Measurements from ENCODE around the gene DCST1.
"Not testable (repeated sequence)": the region's sequence is repeated elsewhere in the genome, so short reads cannot be mapped to it uniquely, and the experiment has no call there.

The DCST1 gene, protein sequence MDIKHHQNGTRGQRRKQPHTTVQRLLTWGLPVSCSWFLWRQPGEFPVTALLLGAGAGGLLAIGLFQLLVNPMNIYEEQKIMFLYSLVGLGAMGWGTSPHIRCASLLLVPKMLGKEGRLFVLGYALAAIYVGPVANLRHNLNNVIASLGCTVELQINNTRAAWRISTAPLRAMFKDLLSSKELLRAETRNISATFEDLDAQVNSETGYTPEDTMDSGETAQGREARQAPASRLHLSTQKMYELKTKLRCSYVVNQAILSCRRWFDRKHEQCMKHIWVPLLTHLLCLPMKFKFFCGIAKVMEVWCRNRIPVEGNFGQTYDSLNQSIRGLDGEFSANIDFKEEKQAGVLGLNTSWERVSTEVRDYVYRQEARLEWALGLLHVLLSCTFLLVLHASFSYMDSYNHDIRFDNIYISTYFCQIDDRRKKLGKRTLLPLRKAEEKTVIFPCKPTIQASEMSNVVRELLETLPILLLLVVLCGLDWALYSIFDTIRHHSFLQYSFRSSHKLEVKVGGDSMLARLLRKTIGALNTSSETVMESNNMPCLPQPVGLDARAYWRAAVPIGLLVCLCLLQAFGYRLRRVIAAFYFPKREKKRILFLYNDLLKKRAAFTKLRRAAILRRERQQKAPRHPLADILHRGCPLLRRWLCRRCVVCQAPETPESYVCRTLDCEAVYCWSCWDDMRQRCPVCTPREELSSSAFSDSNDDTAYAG

DNA sequence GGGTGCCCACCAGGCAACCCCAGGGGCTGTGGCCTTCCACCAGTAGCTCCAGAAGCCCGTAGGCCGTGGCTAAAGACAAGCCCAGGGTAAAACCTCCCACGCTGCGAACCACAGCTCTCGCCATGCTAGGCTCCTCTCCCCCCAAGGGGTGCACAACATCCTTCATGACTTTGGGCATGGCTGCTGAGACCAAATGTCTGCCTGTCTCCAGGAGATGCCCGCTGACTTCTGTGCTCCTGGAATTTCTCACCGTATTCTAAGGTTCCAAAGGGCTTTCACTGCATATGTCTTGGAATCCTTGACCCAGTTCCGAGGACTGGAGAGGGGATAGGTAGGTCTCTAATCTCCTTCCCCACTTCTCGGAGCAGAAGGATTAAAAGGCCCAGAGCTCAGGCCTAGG is at the start of gene DCST1, which contains the start of gene DCST2:
DCST1 (plus strand) TSS at position 301 of the 400 bp plus-strand sequence. CDS start 213 bp downstream, outside the sequence.
DCST2 (minus strand) TSS at position 258 of the 400 bp plus-strand sequence; CDS start at position 178, 80 bp downstream.
- DNase-seq = no peak

DNA sequence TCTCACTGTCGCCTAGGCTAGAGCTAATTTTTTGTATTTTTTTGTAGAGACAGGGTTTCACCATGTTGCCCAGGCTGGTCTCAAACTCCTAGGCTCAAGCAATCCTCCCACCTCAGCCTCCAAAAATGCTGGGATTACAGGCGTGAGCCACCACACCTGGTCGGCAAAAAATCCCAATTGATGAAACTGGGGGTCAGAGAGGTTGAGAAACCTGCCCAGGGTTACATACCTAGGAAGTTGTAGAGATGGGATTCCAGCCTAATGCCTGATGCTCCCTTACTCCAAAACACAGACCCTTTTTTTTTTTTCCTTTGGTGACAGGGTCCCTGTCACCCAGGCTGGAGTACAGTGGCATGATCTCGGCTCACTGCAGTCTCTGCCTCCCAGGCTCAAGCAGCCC is 46.9 kb upstream of the DCST1 start:
- DNase-seq = not testable (repeated sequence)

DNA sequence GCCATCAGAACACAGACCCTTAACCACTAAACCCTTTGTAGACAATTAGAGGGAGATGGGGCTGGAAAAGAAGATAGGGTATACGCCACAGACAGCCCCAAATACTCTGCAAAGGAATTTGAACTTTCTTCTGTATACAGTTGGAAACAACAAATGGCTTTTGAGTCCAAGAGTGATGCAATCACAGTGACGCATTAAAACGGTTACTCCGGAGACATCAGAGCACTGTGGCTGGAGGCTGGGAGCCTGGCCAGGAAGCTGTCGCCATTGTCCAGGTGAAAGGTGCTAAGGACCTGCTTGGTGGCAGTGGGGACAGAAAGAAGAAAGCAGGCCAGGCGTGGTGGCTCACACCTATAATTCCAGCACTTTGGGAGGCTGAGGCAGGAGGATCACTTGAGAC is 46.3 kb upstream of the DCST1 start:
- no peak for DNase-seq

DNA sequence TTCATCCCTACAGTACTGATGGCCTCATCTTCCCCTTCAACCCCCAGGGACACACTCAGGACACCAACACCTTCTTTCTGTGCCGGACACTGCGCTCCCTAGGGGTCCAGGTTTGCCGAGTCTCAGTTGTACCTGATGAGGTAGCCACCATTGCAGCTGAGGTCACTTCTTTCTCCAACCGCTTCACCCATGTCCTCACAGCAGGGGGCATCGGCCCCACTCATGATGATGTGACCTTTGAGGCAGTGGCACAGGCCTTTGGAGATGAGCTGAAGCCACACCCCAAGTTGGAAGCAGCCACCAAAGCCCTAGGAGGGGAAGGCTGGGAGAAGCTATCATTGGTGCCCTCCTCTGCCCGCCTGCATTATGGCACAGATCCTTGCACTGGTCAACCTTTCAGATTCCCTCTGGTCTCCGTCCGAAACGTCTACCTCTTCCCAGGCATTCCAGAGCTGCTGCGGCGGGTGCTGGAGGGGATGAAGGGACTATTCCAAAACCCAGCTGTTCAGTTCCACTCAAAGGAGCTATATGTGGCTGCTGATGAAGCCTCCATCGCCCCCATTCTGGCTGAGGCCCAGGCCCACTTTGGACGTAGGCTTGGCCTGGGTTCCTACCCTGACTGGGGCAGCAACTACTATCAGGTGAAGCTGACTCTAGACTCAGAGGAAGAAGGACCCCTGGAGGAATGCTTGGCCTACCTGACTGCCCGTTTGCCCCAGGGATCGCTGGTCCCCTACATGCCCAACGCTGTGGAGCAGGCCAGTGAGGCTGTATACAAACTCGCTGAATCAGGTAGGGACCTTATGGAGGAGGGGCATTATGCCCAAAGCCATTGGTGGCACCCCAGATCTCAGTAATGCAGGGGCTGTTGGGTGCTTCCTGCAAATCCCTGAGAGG is 45.3 kb upstream of the DCST1 start:
- no peak for DNase-seq

DNA sequence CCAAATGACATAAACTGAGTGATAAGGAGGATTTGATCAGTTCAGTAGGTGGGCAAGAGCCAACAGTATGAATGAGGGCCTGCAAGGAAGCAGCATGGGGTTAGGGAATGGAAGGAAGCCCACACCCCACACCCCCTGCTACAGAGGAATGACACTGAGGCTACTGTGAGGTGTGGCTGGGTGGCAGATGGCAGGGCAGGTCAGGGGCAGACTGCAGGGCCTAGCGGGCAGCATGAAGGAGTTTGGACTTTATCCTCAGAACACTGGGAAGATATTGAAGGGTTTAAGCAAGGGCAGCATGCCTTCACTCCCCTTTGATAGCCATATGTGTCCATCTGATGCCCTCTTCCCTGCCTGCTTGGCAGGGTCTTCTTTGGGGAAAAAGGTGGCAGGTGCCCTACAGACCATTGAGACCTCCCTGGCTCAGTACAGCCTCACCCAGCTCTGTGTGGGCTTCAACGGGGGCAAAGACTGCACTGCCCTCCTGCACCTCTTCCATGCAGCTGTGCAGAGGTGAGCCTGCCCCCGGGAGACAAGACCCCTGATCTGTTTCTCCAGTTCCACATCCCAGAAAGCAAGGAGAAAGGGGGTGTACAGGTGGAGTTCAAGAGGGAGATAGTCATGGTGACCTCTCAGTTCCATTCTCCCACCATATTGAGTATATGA is 44.3 kb upstream of the DCST1 start:
- DNase-seq = no peak

DNA sequence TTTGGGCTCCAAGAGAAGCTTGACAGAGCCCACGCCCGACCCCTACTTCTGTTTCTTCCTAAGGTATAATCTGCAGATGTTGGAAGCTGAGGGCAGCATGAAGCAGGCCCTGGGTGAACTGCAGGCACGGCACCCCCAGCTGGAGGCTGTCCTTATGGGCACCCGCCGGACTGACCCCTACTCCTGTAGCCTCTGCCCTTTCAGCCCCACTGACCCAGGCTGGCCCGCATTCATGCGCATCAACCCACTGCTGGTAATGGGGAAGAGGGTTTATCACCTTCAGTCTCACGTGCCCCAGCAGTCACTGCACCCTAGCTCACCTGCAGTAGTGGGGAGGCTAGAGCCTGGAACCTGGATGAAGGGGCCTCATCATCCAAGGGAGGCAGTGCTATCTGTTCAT is 43.3 kb upstream of the DCST1 start:
- no peak for DNase-seq

DNA sequence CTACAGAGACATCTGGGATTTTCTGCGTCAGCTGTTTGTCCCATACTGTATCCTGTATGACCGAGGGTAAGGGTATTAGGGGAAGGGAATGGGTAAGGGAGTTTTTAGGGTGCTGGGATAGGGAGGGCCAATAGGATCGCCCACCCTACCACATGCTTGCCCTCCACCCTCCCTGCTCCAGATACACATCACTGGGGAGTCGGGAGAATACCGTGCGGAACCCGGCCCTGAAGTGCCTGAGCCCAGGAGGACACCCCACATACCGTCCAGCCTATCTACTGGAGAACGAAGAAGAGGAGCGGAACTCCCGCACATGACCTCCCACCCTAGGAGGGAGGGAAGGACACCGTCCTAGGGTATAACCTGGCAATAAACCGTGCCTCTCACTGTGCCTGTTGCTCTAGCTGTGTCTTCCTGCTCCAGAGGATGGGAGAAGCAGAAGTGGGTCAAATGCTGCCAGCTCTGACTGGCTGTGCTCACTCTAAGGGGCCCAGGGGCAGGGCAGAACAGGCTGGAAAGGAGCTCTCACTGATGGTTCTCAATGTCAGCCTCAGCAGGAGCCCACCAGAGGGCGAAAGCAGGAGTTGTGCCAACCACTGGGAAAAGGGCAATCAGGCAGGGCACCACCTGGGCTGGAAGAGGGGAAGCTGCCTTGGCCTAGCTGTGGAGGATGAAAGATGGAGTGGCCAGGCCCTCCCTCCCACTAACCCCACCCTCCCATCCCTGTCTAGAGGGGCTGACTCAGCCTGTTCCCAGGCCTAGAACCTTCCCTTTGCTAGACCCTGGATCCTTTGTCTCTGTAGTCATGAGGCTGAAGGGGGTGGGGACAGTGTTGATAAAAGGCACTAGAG is 40.7 kb upstream of the DCST1 start:
- DNase-seq = peak; percentile 41

DNA sequence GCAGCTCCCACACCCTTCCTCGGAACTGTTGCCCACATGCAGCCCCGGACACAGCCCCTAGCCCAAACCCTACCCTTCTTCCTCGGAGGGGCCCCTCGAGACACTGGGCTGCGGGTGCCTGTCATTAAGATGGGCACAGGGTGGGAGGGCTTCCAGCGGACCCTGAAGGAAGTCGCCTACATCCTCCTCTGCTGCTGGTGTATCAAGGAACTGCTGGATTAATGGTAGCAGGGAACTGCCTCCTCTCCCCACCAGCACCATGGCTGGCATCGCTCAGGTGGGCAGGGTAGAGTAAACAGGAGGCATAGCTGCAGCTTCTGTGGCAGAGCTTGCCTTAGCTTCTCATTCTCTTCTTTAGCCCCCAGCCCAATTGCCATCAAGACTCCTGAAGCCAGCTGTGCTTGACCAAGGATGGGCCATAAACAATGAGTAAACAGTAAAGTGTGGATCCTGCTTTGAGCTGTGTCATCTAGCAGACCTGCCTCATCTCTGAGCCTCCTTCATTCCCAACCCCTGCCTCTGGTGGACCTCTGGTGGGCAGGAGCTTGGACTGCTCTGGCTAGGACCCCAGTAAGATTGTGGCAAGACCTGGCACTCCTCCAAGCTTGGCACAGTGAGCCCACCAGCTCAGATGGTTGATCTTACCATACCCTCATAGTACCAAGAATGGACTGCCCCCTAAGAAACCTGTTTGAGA is 39.9 kb upstream of the DCST1 start, which contains the start of gene LENEP:
LENEP (plus strand) TSS at position 15 of the 697 bp plus-strand sequence; CDS start at position 37, 22 bp downstream.
- no peak for DNase-seq

DNA sequence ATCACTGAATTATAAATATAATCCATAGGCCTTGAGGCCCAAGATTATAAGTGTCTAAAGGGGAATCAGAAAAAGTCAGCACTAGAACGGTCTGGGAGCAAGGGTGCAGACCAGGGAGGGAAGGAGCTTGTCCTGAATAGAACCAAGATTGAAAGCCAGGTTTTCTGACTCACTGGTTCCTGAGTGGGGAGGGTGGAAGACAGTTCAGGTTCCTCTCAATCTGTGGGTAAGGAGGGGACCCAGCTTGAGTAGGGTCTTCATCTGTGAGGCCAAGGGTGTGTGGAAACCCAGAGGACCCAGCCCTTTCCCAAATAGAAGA is 39.4 kb upstream of the DCST1 start:
- DNase-seq = no peak

DNA sequence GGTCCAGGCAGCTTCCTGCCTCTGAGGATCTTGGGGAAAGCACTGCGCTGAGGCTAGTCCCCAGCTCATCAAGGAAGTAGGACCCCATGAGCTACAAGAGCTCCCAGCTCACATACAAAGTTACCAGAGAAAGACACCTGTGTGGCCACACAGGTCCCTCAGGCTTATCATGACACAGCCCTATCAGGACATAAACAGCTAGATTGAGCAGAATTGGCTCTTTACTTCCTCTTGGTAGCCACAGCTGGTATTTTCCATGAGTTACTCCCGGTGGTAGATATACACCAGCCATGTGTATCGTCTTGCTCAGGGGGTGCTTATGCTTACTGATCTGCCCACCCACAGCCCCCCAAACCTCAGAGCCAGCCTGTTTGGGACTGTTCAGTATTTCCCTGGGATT is 39.0 kb upstream of the DCST1 start:
- no peak for DNase-seq

DNA sequence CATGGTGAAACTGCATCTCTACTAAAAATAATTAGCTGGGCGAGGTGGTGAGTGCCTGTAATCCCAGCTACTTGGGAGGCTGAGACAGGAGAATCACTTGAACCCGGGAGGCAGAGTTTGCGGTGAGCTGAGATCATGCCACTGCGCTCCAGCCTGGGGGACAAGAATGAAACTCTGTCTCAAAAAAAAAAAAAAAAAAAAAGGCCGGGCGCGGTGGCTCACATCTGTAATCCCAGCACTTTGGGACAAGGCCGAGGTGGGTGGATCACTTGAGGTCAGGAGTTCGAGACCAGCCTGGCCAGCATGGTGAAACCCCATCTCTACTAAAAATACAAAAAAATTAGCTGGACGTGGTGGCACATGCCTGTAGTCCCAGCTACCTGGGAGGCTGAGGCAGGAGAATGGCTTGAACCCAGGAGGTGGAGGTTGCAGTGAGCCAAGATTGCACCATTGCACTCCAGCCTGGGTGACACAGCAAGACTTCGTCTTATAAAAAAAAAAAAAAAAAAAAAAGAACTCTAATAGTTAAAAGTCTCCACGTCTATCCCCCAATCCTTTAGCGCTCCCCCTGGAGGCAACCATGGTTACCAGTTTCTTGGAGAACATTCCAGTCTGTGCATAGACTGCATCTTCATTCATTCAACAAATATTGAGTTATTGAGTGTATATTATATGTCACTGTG is 38.2 kb upstream of the DCST1 start:
- DNase-seq = not testable (repeated sequence)

DNA sequence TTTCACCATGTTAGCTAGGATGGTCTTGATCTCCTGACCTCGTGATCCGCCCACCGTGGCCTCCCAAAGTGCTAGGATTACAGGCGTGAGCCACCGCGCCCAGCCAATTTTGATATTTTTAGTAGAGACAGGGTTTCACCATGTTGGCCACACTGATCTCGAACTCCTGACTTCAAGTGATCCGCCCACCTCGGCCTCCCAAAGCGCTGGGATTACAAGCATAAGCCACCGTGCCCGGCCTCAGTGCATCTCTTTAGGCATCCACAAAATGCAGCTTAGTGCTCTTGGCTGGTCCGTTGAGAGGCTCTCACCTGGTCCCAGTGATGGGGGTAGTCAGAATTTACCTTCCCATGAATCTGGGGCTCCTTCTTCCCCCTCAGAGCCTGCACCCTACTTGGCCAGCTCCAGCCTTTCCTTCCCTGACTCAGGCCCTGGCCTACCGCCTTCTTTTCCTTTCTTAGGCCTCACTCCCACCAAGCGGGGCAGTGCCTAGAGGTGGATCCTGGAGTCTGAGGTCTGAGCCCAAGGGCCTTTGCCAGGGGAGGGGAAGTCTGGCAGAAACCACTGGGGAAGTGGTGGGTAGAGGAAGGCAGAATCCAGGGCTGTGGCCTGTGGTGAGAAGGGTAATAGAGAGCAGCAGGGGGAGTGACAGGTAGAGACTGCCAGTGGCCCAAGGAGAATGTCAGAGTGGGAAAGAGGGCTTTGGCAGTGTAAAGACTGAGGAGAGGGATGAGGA is 36.5 kb upstream of the DCST1 start:
- no peak for DNase-seq

DNA sequence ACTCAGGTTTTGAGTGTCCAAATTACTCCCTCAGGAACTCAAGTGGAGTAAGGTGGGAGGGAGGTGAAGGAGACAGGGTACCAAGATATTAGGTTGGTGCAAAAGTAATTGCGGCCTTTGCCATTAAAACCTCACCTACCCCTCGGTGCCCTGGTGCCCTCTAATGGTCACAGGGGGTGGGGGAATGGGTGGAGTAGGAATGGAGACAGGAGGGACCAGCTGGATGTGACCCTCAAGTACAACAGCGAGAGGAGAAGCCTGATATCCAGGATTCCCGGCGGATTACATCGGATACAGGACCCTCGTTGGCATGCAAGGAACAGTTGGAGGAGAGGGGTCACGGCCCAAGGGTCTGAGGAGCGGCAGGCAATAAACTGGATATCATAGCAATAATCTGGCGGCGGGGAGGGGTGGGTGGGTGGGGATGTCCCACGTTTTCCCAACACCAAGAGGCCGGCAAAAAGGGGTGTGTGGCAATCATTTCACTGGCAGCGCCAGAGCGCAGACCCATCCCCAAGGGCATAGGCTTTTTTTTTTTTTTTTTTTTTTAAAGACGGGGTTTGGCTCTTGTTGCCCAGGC is 35.3 kb upstream of the DCST1 start:
- no peak for DNase-seq

DNA sequence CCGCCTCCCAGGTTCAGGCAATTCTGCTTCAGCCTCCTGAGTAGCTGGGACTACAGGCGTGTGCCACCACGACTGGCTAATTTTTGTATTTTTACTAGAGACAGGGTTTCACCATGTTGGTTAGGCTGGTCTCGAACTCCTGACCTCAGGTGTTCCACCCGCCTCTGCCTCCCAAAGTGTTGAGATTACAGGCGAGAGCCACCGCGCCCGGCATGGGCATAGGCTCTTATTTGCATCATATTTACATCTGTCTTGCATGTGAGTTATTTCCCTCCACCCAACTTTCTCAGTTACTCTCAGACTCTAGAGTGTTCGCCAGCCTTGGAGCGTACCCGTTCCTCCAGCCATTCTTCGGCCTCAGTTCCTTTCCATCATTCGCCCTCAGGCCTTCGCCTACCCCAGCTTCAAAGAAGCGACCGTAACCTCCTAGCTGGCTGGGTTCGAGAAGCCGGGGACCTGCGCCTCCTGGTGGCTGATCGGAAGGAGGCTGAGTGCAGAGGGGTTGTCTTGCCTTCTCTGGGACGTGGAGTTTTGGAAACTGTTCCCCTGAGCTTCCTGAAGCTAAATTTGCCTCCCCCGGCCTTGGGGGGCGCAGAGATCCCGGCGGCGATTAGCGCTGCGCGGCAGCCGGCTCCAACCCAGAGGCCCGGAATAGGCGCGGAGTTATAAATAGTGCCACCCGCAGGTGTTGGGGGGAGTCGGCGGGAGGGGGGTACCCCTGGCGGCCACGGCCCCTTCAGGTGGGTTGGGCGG is 34.6 kb upstream of the DCST1 start:
- peak; percentile 85 for DNase-seq

DNA sequence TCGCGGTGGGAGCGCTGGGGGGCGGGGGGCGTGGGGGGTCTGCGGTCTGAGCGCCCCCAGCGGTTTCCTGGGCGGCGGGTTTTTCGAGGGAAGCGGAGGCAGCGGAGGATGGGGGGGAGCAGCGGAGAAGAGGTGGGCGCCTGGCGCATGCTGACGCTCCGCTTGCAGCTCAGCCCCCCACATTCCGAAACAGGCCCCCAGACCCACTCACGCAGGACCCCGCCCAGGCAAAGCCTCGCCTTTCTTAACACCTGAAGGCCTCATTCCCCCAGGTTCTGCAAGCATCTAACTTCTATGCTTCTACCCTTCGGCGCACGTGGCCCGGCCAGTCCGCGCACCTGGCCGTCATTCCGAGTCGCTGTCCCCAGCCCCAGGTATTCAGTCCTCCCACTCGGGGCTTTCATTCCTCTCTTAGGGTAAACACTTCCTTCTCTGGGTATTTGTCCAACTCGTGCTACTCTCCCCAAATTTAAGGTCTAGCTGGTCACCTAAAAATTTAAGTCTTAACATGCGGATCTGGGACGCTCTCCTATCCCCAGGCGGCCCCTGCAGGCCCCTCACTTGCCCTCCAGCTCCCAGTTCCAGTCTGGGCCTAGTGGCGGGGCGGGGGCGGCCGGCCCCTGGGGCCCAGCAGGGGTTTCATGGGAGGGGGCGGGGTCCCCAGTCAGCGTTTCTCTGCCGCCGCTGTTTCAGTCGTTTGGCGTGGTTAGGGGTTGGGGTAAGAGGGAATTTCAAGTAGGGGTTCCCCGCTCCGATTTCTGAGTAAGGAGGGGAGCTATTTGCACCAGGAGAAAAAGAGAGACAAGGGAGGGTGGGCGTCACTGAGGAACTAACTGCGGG is 33.8 kb upstream of the DCST1 start:
- DNase-seq = peak; percentile 75

DNA sequence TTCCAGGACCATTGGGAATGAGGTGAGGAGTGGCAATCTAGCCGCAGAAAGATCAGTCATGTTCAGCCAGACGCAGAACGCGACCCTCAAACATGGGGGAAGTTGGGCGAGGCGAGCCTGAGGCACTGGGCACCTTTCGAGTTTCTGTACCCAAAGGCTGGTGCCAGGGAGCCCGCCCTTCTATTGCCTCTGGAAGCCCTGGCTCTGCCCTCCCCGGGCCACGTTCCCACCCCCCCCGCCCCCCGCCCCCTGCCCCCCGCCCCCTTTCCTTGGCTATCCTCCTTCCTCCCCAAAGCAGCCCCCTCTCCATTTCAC is 33.3 kb upstream of the DCST1 start:
- DNase-seq = peak; percentile 85

DNA sequence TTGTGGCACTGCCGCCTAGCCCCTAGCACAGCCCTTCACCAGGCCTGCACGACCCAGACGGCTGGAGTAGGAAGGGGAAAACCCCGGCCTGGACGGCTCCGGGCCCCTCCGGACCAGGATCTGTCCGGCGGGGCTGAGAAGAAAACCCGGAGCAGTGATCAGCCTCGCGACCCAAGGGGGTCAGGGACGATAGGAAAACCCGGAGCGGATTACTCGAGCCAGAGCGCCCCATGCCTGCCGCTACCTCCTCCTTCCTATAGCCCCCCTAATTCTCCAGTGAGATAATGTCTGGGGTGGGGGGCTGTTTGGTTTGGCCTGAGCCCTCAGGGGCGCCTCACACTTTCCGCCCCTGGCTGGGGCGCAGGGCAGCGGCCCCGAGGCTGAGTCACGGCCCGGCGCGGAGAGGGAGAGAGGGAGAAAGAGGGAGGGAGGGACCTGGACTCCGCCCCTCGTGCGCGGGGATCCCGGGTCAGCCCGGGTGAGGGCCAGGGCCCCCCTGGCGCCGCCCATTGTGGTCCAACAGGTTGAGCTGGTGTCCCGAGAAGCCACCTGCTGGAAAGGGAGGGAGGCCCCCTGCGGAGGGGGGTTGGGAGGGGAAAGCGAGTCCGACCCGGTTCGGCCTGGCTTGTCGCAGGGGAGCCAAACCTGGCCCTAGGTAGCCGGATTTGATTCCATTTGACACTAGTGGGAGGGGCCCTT is 32.7 kb upstream of the DCST1 start:
- peak; percentile 96 for DNase-seq

All from NCI-H345 (cell line).